NCI-H128 (cell line): ENCODE measurements around the gene EEF1AKMT3.
"Not testable (repeated sequence)": the region's sequence is repeated elsewhere in the genome, so short reads cannot be mapped to it uniquely, and the experiment has no call there.

Experiments used
- DNase-seq: peaks from one replicate; lab custom pipeline; 2025; ENCODE audit not compliant: unreplicated experiment; lab: John Stamatoyannopoulos, UW

Gene EEF1AKMT3

GRCh38 chr12:57764662-57765002, 7.8 kb upstream of the EEF1AKMT3 start:
- DNase-seq = no peak

- DNase-seq = no peak
Measured at GRCh38 chr12:57765003-57765697, 7.3 kb upstream of the EEF1AKMT3 start.

- no peak for DNase-seq
Measured at GRCh38 chr12:57765698-57766463, 6.5 kb upstream of the EEF1AKMT3 start.

GRCh38 chr12:57766464-57767304, 5.7 kb upstream of the EEF1AKMT3 start, which contains the start of gene CYP27B1:
CYP27B1 (minus strand) TSS chr12:57767078; CDS start chr12:57767041, 37 bp downstream.
- no peak for DNase-seq

GRCh38 chr12:57767305-57767698, 5.1 kb upstream of the EEF1AKMT3 start:
- no peak for DNase-seq

- no peak for DNase-seq
Measured at GRCh38 chr12:57767876-57768275, 4.5 kb upstream of the EEF1AKMT3 start.

- DNase-seq = no peak
Measured at GRCh38 chr12:57769594-57769993, 2.8 kb upstream of the EEF1AKMT3 start.

- no peak for DNase-seq
Measured at GRCh38 chr12:57770734-57771133, 1.7 kb upstream of the EEF1AKMT3 start.

- peak; percentile 62 for DNase-seq
Measured at GRCh38 chr12:57771236-57771872, 1.1 kb upstream of the EEF1AKMT3 start.

- peak; percentile 84 for DNase-seq
Measured at GRCh38 chr12:57771873-57772428, 463 bp upstream of the EEF1AKMT3 start, which contains the start of gene METTL1. METTL1 (minus strand) TSS chr12:57772105; CDS start chr12:57772083, 22 bp downstream.

GRCh38 chr12:57774634-57775033, 2.2 kb downstream of the EEF1AKMT3 start:
- DNase-seq = not testable (repeated sequence)

- no peak for DNase-seq
Measured at GRCh38 chr12:57775044-57775443, 2.6 kb downstream of the EEF1AKMT3 start.

- DNase-seq = no peak
Measured at GRCh38 chr12:57775563-57776246, 3.3 kb downstream of the EEF1AKMT3 start.

GRCh38 chr12:57776247-57776587, 3.8 kb downstream of the EEF1AKMT3 start:
- no peak for DNase-seq

- no peak for DNase-seq
Measured at GRCh38 chr12:57777367-57777766, 5.0 kb downstream of the EEF1AKMT3 start.

- no peak for DNase-seq
Measured at GRCh38 chr12:57777911-57778310, 5.5 kb downstream of the EEF1AKMT3 start.

- DNase-seq = no peak
Measured at GRCh38 chr12:57779736-57780135, 7.3 kb downstream of the EEF1AKMT3 start.

GRCh38 chr12:57780284-57780897, 8.0 kb downstream of the EEF1AKMT3 start:
- no peak for DNase-seq

- no peak for DNase-seq
Measured at GRCh38 chr12:57781244-57781643, 8.8 kb downstream of the EEF1AKMT3 start.

- DNase-seq = no peak
Measured at GRCh38 chr12:57781801-57782200, 9.4 kb downstream of the EEF1AKMT3 start.
